ENCODE results near the gene WNT8B. TPM values are rescaled to one million over a fixed set of nuclear protein-coding genes. Genes with fewer than 3 reads are reported as not detected.

Gene WNT8B
- total RNA-seq, 1 donor from 2014 or later = not detected

GRCh38 chr10:100531761-100532160, 69.0 kb downstream of the WNT8B start:
- TF ChIP-seq CTCF (conservative IDR thresholded peaks at IDR 0.05; ENCODE audit: low read depth, low read length) = no peak
- no peak for DNase-seq (ENCODE audit: low read depth)

More at GRCh38 chr10:100531761-100532160, 69.0 kb downstream of the WNT8B start:
- H3K4me3 ChIP-seq (ENCODE audit: low read depth, low read length) = no peak overlapping the region

Other genes with a start within 250 kb of the WNT8B start
- gene CHUK, start 233.4 kb upstream of the WNT8B start, total RNA-seq = 15.9 and 23.9 TPM in 2 replicates
- 27.7 and 43.6 TPM in 2 replicates for gene CWF19L1, start 195.4 kb upstream of the WNT8B start, total RNA-seq
- 34.7 and 38.4 TPM in 2 replicates for gene BLOC1S2, start 176.3 kb upstream of the WNT8B start, total RNA-seq
- gene PKD2L1, start 132.8 kb upstream of the WNT8B start, total RNA-seq = not detected in 2 replicates
- gene SCD, start 115.8 kb upstream of the WNT8B start, total RNA-seq = 113 and 303 TPM in 2 replicates
- gene SEC31B, start 56.9 kb downstream of the WNT8B start, total RNA-seq = 0.87 and 2.9 TPM in 2 replicates
- 217 and 269 TPM in 2 replicates for gene NDUFB8, start 66.9 kb downstream of the WNT8B start, total RNA-seq
- gene HIF1AN, start 72.9 kb downstream of the WNT8B start, total RNA-seq = 6.1 and 7.0 TPM in 2 replicates

Data from epithelial cell of proximal tubule (primary cell).